NCI-H146 treated with DMSO at 0.1 percent for 48 hours (cell line): Measurements from ENCODE around the gene ODF2.
A peak's percentile ranks its signal among the peaks of the same experiment; 100 is the strongest.
"Not testable (repeated sequence)": the region's sequence is repeated elsewhere in the genome, so short reads cannot be mapped to it uniquely, and the experiment has no call there.

Experiments
- DNase-seq: peaks from one replicate; lab custom pipeline; 2025; ENCODE audit not compliant: unreplicated experiment; lab: John Stamatoyannopoulos, UW

The ODF2 gene

DNA sequence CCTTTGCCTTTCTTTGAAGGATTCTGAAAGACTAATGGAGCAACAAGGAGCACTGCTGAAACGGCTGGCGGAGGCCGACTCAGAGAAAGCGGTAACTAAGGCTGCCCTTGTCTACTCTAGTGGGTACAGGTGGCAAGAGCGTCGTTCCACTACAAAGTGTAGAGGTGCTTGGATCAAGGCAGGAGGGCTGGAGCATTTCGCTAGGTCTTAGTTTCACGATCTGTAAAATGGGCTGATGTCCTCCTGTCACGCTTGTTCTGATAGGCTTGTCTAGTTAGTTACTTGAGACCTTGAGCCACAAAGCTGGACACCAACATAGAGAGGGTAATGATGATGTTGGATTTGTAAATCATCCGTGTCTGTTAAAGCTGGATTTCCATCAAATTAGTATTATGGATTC lies 25.8 kb downstream of the ODF2 start:
- no peak for DNase-seq

DNA sequence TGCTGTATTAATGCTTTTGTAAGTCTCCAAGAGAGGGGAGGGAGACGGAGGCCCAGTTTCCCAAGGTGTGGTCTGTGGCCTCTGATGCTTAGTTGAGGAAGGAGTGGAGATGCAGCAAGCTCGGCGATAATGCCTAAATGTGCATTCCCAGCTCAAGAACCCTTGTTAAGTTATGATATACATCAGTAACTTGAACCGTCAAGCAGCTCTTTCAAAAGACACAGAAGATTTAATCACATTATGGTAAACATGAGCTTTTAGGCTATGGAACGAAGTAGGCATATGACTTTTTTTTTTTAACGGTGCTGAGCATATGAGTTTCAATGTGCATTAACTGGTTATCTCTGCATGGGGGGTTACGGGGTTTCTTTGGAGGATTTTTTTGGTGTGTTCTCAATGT lies 26.4 kb downstream of the ODF2 start:
- DNase-seq, result no peak

DNA sequence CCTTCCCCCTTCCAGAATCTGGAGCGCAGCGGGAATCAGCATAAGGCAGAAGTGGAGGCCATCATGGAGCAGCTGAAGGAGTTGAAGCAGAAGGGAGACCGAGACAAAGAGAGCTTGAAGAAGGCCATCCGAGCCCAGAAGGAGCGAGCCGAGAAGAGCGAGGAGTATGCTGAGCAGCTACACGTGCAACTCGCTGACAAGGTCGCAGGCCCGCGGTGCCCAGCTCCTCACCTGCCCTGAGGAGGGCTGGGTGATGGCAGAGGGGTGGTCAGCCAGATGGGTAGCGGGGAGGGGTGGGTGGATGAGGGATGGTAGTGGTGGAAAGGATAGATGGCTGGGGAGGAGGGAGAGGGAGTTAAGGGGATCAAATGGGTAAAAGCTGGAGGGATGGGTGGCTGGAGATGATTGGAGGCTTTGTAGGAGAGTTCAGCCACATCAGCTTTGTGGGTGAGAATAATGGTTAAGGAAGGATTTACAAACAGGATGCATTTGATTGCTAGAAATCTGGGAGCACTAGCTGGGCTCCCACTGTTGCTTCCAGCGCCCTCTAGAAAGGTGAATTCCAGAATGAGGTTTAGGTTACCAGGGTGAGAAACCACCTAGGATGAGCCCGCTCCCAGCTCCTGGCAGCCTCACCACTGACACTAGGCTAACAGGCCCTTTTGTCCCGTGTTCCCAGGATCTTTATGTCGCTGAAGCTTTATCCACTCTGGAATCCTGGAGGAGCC lies 29.0 kb downstream of the ODF2 start:
- DNase-seq, result no peak

DNA sequence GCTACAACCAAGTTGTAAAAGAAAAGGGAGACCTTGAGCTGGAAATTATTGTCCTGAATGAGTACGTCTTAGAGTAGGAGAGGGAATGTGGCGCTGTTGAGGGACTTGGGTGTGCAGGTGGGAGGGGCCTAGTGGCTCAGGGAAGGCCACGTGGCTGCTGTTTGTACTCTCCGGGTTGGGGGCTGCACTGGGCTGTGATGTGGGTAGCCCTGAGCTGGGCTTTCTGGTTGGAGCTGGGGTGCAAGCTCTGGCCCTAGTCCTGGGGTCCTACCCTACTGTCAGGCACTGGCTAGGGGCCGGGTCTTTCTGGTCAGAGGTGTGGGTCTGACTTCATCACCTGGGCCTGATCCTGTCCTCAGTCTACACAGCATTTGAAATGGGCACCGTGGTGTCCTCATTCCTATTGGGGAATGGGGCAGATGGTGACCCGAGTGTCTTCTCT lies 29.6 kb downstream of the ODF2 start:
- DNase-seq, result no peak

DNA sequence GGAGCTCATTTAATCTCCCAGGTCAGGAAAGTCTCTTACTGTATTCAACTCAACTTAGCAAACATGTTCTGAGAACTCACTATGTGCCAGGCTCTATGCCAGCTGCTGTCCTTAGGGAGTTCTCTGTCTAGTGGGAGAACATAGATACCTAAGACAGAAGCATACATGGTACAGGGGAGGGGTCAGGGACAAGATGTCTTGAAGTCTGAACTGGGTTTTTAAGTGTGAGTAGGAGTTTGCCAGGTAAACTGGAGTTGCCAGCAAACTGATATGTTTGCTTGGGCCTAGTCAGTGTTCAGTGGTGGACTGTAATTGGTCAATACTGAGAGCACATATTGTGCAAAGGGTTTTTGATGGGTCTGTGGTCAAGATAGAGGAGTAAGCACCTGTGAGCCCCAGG lies 30.4 kb downstream of the ODF2 start:
- DNase-seq, result no peak

DNA sequence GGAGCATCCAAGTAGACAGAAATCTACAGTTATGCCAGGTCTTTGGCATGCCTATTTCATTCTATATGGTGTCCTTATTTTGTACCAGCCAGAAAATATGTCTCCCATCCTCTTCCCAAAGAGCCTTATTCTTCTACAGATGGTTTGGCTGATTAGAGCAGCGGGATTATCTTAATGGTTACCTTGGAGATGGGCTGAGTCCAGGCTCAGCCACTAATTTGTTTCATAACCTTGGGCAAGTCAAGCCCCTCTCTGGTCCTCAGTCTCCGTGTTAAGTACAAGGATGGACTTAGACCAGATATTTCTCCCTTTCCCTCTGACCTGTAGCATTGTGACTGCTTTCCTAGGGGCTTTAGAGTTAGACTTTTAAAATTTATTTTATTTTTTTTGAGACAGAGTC lies 37.6 kb downstream of the ODF2 start:
- DNase-seq, result no peak

DNA sequence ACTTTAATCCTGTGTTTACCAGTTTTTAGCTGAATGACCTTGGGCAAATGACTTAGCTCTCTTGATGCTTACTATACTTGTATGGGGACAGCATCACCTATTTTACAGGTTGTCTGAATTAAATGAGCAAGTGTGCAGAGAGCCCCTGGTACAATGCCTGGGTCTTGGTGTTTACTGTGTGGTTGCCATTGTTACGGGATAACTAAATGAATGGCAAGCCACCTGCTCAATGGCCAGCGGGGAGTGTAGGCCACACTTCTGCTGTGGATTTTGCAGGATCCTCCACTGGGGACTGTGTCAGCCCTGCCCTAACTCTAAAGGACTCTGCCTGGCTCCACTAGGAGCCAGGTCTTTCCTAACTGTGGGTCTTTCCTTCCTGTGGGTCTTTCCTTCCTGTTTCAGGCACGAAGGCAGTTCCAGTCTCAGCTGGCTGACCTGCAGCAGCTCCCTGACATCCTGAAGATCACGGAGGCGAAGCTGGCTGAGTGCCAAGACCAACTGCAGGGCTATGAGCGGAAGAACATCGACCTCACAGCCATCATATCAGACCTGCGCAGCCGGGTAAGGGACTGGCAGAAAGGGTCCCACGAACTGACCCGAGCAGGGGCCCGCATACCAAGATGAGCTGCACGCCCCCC lies 38.4 kb downstream of the ODF2 start:
- DNase-seq, result peak; percentile 65

DNA sequence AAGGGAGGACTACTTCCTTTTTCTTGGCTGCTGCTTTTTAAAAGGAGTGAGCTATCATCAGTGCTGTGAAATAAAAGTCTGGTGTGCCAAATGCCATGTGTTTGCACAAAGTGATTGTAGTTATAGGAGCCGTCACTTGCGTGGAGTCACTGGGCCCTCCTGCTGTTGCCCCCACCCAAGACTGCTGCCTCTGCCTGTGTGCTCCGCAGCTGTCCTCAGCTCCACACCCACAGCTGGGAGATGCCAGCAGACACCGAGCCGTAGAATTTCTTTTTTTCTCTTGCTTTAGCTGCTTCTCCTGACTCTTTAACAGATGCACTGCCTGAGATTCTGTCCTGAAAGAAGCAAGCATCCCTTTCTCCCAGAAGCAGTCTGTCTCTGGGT lies 38.9 kb downstream of the ODF2 start:
- DNase-seq, result no peak

DNA sequence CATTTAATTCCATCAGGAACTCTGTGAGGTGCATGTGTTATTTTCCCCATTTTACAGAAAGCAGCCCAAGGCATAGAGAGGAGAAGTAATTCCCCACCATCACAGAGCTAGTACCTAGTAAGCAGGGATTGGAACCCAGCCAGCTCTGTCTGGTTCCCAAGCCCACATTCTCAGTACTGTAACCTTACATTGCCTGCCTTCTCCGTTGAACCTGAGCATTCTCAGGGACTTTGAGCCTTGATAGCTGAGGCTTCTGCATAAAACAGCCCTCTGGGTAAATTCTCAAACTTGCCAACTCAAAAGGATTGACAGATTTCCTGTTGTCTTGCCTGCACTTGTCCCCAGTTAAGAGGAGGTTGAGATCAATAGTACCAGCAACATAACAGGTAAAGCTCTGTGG lies 39.5 kb downstream of the ODF2 start:
- no peak for DNase-seq

DNA sequence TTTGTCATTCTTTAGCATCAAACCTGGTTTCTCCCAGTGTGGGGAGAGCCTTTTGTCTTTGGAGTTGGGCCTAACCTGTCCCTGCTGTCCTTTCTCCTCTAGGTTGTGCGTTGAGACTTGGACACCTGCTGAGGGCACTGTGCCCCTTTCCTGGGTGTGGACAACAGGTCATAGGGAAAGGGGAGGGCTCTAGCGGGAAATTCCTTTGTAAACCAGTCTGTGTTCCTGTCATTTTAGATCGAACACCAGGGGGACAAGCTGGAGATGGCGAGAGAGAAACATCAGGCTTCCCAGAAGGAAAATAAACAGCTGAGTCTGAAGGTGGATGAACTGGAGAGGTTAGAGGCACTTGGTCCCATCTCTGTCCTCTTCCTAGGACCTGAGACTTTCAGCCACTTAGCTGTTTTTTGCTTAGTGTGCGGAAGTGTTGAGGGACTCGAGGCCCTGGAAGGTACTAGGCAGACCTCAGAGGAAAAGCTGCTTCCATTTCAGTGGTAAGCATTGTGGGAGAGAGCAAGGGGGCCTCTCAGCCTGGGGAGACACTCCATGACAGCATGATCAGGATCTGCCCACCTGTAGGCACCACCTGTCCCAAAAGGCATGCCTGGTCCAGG lies 40.1 kb downstream of the ODF2 start:
- no peak for DNase-seq

DNA sequence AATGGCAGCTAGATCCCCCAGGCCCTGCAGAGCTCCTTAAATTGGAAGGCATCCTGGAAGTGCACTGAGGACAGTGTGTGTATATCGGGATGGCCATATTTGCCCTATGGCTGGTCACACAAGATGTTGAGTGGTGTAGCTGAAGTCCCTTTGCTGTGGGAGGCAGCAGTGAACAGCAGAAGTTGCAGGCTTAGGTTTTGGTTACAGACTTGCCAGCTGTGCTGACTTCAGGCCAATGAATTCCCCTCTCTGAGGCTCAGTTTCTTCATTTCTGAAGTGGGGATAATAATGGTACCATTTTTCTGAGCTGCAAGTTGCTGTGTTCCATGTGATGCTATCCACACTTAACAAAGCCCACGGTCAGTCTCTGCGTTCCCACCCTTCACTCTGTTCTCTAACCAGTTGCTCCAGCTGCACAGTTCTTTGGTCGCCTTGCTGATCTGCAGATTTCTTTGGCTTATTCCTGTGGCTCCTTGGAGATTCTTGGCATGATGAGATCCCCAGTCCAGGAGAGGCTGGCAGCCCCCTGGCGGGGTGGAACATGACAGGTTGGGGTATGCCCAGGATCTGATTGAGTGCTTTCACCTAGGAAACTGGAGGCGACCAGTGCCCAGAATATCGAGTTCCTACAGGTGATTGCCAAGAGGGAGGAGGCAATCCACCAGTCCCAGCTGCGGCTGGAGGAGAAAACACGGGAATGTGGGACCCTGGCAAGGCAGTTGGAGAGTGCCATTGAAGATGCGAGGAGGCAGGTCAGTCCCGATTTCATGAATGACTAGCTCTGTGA lies 42.2 kb downstream of the ODF2 start:
- no peak for DNase-seq

DNA sequence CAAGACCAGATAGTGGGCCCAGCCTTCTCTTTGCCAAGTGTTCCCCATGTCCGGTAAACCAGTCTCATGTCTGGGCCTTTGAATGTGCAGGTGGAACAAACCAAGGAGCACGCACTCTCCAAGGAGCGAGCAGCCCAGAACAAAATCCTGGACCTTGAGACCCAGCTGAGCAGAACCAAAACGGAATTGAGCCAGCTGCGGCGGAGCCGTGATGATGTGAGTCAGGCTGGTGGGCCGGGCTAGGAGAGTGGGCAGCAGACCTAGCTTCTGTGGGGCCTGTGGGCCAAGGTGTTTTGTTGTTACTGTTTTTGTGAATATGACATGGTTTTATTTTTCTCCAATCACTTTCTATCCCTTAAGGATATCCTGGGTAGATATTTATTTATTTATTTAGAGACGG lies 43.1 kb downstream of the ODF2 start:
- DNase-seq, result no peak

DNA sequence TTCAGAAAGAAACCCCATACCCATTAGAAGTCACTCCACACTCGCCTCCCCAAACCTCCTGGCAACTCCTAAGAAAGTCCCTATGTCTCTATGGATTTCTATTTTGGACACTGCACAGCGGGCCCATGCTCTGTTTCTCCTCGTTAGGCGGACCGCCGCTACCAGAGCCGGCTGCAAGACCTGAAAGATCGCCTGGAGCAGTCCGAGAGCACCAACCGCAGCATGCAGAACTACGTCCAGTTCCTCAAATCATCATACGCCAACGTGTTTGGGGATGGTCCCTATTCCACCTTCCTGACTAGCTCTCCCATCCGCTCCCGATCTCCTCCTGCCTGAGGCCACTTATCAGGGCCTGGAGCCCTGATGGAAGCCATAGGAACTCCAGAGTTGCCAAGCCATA lies 44.1 kb downstream of the ODF2 start:
- no peak for DNase-seq

DNA sequence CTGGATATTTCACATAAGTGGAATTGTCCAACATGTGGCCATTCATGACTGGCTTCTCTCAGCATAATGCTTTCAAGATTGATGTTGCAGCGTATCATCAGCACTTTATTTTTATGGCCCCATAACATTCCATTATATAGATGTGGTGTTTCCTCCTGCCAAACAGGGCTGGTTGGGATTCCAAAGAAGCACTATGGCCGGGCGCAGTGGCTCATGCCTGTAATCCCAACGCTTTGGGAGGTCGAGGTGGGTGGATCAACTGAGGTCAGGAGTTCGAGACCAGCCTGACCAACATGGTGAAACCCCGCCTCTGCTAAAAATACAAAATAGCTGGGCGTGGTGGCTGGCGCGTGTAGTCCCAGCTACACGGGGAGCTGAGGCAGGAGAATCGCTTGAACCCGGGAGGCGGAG lies 47.6 kb downstream of the ODF2 start:
- DNase-seq, result not testable (repeated sequence)

DNA sequence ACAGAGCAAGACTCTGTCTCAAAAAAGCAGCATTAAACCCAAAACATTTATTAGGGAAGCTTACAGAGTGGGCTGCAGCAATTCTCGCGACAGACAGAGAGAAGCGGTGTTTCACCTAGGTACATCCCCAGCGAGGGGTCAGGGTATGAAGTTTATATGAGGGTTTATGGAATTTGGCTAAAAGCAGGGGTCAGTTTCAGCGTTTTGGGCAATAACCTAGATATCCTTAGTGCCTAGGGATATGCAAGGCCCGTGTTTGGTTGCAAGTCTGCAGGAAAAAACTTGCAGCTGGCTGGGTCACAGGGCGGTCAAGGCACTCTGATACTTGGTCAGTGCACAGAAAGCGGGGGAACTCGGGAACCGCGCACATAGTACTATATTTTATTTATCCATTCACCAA lies 48.1 kb downstream of the ODF2 start:
- no peak for DNase-seq

DNA sequence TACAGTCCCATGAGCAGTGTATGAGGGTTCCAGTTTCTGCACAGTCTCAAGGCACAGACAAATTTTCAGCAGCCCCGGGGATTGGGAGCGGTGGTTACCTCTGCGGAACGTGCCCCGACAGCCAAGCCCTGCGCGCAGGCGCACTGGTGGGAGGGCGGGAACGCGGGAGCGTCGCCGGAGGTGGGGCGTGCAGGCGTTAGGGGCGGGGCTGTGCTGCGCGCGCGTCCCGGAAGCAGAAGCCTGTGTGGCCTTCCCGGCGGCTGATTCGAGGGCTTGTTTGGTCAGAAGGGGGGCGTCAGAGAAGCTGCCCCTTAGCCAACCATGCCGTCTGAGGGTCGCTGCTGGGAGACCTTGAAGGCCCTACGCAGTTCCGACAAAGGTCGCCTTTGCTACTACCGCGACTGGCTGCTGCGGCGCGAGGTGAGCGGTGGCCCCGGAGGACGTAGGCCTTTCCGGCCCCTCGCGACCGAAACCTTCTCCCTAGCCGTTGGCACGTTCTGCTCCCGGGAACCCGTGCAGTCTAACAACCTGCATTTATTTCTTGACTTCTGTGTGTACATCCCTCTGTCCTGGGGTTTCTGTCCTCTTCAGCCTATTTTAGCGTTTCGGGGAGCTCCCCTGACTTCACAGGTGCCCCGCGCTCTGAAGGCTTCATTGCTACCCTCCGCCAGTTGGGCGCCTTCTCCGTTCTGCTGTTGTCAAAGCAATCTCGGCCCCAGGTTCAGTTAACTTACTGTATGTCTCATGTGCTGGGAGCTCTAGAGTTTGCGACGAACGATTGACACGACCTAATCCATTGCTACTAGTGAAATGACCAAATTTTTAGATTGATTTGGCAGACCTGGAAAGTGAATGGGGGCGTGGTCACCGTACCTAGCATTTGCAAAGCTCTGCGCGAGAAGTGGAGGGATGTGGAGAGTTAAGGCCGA lies 48.9 kb downstream of the ODF2 start, which contains the start of gene GLE1:
Gene GLE1, plus strand, starts transcription at position 235 of the 929 bp plus-strand sequence. Its CDS starts 87 bp downstream, at position 322.
- DNase-seq, result peak; percentile 33

DNA sequence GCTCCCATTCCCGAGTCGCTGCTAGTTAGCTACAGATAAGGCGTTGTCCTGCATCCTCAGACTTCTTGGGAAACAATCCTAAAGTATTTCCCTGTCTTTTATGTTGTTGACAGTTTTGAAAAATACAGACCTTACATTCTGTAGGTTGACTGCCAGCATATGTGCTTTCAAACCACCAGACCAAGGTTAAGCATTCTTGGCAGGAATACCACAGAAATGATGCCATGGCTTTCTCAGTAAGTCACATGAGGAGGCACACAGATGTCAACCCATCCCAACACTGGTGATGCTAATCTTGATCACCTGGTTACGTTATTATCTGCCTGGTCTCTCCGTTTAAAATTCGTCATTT lies 49.6 kb downstream of the ODF2 start:
- DNase-seq, result no peak

DNA sequence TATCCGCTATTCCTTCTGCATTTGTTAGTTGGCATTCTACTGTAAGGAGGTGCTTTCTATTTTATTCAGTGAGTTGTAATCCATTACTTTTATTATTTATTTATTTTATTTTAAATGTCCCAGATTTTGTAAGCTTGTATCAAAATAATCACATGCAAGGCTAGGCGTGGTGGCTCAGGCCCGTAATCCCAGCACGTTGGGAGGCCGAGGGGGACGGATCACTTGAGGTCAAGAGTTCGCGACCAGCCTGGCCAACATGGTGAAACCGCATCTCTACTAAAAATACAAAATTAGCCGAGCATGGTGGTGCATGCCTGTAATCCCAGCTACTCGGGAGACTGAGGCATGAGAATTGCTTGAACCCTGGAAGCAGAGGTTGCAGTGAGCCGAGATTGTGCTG lies 50.1 kb downstream of the ODF2 start:
- DNase-seq, result not testable (repeated sequence)

DNA sequence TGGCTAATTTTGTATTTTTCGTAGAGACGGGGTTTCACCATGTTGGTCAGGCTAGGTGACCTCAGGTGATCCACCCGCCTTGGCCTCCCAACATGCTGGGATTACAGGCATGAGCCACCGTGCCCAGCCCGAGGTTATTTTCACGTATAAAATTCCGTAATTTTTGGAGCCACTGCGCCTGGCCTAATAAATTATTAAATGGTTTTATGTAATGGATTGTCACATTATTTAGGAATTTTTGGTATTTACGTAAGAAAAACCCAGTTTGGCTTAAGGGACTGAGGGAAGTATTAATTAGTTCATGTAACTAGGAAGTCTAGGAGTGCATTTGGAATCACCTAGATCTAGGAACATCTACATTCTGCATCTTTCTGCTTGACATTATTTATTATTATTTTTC lies 57.0 kb downstream of the ODF2 start:
- DNase-seq, result no peak

DNA sequence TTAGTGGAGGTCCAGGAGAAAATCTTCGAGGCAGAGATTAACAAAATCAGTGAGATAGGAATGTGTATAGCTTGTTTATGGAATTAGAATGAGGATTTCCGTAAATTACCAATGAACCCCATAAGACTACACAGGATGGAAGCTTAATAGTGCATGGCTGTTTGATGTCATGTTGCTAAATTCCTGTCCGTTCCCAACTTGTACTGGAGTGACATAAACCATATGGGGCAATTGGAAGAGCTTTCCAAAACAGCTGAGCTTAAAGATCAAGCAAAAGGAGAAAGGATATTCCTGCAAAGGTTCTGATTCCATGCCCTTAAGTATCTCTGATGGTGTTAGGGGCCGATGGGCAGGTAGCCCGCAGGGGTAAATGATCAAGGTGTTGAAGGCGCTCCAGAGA lies 66.2 kb downstream of the ODF2 start:
- no peak for DNase-seq
